ENCODE data around the gene FBXO10. TPM values are rescaled to one million over a fixed set of nuclear protein-coding genes. Genes with fewer than 3 reads are reported as not detected.

The FBXO10 gene, protein sequence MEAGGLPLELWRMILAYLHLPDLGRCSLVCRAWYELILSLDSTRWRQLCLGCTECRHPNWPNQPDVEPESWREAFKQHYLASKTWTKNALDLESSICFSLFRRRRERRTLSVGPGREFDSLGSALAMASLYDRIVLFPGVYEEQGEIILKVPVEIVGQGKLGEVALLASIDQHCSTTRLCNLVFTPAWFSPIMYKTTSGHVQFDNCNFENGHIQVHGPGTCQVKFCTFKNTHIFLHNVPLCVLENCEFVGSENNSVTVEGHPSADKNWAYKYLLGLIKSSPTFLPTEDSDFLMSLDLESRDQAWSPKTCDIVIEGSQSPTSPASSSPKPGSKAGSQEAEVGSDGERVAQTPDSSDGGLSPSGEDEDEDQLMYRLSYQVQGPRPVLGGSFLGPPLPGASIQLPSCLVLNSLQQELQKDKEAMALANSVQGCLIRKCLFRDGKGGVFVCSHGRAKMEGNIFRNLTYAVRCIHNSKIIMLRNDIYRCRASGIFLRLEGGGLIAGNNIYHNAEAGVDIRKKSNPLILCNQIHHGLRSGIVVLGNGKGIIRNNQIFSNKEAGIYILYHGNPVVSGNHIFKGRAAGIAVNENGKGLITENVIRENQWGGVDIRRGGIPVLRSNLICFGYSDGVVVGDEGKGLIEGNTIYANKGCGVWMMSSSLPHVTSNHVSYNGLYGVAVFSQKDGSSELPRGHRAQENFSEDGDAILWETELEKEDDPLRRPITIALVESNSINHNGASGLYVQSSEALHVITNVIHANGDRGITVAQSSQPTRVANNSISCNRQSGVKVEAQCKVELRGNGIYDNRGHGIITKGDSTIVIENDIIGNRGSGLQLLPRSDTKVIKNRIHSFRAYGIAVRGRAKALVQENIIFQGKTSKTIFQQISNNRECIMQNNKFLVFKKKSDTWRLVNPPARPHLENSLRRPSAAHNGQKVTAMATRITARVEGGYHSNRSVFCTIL
- total RNA-seq: 1 to 10 TPM; 1.9 TPM

DNA sequence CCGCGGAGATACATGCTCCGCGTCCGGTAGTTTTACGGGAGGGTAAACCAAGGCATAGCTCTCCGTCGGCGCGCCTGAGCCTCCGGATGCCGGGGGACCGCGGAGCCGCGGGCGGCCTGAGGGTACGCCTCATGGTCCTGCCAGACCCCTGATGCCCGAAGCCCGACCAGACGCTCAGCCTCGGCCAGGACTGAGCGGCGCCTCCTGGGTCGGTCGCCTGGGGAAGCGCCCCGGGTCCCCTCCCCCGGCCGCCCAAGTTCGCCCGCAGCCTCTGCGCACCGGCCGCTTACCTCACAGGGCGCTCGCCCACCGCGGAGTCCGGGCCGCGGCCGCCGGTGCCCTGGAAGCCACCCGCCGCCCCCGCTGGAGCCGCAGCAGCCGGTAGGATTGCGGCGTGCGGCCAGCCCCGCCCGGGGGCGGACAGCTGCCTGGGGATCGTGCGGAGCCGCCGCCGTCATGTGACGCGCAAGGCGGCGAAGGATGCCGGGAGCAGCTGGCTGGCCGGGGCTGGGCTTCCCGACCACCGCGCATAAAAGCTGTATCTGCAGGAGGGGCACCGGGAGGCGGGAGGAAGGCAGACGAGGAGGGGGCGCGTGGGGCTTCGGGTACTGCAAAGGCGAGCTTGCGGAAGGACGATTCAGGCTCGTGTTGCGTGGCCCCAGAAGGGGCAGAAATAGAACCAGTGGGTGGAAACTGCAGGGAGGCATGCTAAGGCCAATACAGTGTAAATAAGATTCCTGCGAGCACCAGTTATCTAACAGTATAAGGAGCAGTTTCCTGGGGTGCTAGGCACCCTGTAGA, at the start of gene FBXO10:
FBXO10 (minus strand) TSS at position 460 of the 801 bp plus-strand sequence. CDS start 34,612 bp downstream, outside the sequence.
- no peaks in the 10 kb centered on the region for H3K9me3 Mint-ChIP-seq
- H3K4me1 Mint-ChIP-seq: peaks cover 18% of the 10 kb centered on the region
- no peaks in the 10 kb centered on the region for H3K27me3 Mint-ChIP-seq
- H3K27ac Mint-ChIP-seq: peak within 1 kb of the TSS; percentile 60
- H3K4me3 Mint-ChIP-seq: peak within 1 kb of the TSS; percentile 81
- H3K36me3 Mint-ChIP-seq: peaks cover 25% of the 10 kb centered on the region
- DNase-seq: peak; percentile 66

DNA sequence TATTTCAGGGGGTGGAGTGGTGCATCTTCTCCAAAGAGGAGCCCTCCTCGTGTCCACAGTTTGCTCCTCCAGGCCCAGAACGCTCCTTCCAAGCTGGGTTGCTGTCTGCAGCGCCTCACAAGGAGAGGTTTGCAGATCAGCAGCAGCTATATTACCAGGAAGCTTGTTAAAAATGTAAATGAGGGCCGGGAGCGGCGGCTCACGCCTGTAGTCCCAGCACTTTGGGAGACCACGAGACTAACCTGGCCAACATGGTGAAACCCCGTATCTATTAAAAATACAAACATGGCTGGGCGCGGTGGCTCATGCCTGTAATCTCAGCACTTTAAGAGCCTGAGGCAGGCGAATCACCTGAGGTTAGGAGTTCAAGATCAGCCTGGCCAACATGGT, 49.6 kb upstream of the FBXO10 start:
- H3K4me1 Mint-ChIP-seq: no peaks in the 10 kb centered on the region
- H3K27me3 Mint-ChIP-seq: no peaks in the 10 kb centered on the region
- no peak for DNase-seq
- no peaks in the 10 kb centered on the region for H3K36me3 Mint-ChIP-seq
- no peak overlapping the region for H3K27ac Mint-ChIP-seq
- no peaks in the 10 kb centered on the region for H3K9me3 Mint-ChIP-seq
- no peak overlapping the region for H3K4me3 Mint-ChIP-seq

DNA sequence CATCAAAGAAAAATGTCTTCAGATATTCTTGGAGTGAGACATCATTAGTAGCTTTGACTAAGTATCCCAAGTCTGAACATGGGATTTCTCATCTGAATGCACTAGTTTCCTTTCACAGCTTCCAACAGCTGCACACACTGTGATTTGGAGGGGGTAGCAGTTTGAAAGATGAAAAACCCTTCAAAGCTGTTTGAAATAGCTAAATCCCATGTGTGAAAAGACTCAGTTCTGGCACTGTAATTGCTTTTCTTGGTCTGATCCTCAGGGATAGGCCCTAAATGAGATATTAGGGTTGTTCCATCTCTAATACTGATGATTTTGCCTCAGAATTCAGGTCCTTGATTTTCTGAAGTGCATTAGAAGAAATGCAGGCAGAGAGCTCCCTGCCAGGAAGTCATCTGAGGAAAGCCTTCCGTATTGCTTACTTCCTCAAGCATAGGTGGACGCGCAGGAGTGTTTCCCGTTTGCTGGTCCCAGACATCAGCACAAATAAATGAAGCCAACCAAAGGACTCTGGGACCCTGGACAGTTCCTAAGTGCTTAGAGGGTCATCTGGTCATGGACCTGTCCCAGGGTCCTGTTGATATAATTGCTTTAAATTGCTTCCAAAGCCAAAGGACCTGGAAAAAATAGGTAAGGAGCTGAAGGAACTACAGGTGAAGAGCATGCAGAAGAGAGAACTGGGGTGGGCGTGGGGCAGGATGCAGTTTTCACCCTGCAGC, 49.0 kb upstream of the FBXO10 start:
- Mint-ChIP-seq H3K4me1 (no peaks in the 10 kb centered on the region), H3K27ac (no peak overlapping the region), H3K36me3 (no peaks in the 10 kb centered on the region), H3K27me3 (no peaks in the 10 kb centered on the region), H3K4me3 (no peak overlapping the region), H3K9me3 (no peaks in the 10 kb centered on the region)
- DNase-seq: no peak

DNA sequence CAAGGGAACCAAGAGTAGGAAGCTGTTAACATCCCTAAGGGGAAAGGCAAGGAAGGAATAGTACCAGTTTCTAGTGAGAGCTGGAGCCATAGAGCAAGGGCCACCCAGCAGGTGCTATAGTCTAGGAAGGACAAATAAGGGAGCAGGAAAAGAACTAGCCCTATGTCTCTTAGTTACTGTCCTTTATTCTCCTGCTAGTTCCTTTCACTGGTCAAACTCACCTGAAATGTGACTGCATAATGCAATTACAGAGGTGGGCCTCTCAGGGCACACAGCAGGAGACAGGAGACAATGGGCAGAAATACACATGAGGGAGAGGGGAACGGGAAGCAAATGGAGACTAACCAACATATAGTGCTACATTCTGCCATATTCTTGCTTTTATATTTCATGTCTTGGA, 47.9 kb upstream of the FBXO10 start:
- H3K36me3 Mint-ChIP-seq: no peaks in the 10 kb centered on the region
- H3K27ac Mint-ChIP-seq: no peak overlapping the region
- DNase-seq: no peak
- no peaks in the 10 kb centered on the region for H3K27me3 Mint-ChIP-seq
- no peak overlapping the region for H3K4me3 Mint-ChIP-seq
- no peaks in the 10 kb centered on the region for H3K9me3 Mint-ChIP-seq
- no peaks in the 10 kb centered on the region for H3K4me1 Mint-ChIP-seq

DNA sequence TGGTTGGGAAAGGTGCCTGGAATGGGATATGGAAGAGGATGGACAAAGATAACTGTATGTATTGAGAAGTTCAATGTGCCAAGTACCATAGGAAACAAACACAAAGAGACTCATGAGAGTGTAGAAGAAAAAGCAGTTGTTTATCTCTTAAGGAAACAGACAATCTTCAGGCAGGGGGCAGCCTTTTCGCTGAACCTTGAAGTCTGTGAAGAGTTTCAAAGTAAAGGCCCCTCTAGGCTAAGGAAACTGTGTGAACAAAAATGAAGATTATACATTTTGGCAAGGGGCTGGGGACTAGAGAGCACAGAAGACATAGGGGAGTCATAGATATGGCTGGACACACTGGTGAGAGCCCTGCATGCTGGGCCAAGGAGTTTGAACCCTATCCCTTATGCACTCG, 47.1 kb upstream of the FBXO10 start:
- DNase-seq: no peak
- Mint-ChIP-seq H3K27me3 (no peaks in the 10 kb centered on the region), H3K9me3 (no peaks in the 10 kb centered on the region), H3K27ac (no peak overlapping the region), H3K36me3 (no peaks in the 10 kb centered on the region), H3K4me3 (no peak overlapping the region), H3K4me1 (no peaks in the 10 kb centered on the region)

DNA sequence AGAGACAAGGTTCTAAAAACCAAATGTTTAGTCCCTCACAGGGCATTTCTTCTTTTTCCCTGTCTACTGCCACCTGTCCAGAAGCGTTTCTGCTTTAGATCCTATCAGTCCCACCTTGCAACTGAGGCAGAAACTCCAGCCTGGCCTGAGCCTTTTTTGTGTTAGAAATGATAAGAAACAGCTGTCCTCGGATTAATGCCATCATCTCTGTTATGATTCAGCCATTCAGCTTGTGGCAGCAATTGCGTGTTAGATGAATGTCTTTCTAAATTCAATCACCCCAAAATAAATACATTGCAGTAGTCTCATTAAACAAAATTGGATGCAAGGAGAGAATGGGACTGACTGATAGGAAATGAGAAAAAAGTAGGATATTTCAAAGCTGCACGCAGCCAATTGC, 46.3 kb upstream of the FBXO10 start:
- no peaks in the 10 kb centered on the region for H3K36me3 Mint-ChIP-seq
- DNase-seq: no peak
- H3K27ac Mint-ChIP-seq: no peak overlapping the region
- H3K4me3 Mint-ChIP-seq: no peak overlapping the region
- H3K9me3 Mint-ChIP-seq: no peaks in the 10 kb centered on the region
- H3K27me3 Mint-ChIP-seq: no peaks in the 10 kb centered on the region
- no peaks in the 10 kb centered on the region for H3K4me1 Mint-ChIP-seq

DNA sequence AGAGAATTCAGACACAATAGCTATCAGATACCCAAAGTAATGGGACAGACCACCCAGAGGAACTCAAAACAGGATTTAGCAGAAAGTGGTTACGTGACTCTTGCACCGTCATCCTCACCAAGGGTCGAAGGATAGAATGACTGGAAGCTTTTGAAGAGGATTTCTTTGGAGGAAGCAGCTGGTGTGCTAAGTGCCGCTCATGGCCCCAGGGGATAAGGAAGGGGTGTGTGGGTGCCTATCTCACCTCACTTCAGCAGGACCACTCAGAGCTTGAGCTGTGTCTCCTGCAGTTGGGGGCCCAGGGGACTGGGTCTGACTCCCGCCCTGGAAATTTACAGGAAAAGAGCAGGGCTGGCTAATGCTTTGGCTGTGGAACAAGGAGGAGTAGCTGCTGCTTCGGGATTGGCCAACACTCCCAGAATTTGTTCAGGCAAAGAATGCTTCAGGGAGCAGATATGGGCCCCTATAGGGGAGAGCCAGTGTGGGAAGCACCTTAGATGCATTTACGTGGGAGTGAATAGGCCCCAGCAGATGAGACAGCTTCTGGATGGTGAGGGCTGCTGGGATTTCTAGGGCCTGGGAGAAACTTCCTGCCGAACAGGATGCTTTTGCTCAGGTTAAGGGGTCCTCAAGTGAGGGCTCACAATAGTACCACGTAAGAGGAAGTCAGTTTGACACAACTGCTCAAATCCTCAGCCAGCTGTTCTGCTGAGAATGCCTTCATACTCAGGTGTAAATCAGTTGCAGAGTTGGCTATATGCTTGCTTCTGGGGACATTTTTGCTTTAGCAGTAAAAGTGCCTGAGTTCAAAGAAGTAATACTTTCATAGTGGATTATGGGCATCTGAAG, 45.3 kb upstream of the FBXO10 start:
- Mint-ChIP-seq H3K36me3 (no peaks in the 10 kb centered on the region), H3K4me3 (no peak overlapping the region), H3K4me1 (no peaks in the 10 kb centered on the region), H3K27ac (no peak overlapping the region), H3K9me3 (no peaks in the 10 kb centered on the region), H3K27me3 (no peaks in the 10 kb centered on the region)
- no peak for DNase-seq

DNA sequence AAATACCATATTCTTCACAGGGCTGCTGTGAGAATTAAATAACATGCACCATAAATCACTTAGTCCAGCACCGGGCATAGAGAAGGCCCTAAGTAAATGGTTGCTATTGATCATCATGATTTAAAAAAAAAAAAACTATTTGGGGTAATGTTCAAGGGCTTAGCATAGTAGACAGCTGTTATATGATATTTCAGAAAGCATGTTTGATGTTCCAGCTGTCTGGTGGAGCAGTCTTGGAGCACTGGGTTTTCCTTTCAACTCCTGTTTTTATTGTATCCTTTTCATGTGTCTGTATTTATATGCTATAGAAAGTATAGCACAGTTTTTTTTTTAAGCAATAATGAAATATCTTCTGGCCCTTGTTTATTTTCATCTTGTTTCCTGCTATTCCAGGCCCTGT, 44.2 kb upstream of the FBXO10 start:
- Mint-ChIP-seq H3K9me3 (no peaks in the 10 kb centered on the region), H3K4me3 (no peak overlapping the region), H3K36me3 (no peaks in the 10 kb centered on the region), H3K27me3 (no peaks in the 10 kb centered on the region), H3K4me1 (no peaks in the 10 kb centered on the region), H3K27ac (no peak overlapping the region)
- no peak for DNase-seq

DNA sequence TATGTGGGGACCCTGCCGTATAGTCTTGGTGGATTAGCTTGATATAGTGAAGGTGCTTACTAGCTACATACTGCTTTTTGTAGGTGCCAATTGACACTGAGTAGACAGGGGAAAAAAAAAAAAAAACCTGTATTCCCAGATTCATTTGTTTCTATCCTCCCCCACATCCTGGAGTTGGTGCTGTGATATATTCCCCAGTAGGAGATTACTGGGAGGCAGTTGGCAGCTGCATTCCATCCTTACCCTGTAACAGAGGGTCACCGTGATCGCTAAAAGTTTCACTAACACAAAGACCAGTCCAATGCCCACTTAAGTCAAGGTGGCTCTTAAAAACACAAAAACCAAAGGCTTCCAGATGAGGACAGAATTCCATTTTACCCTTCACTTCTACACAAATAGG, 43.6 kb upstream of the FBXO10 start:
- no peaks in the 10 kb centered on the region for H3K27me3 Mint-ChIP-seq
- no peak for DNase-seq
- H3K36me3 Mint-ChIP-seq: no peaks in the 10 kb centered on the region
- H3K27ac Mint-ChIP-seq: no peak overlapping the region
- no peaks in the 10 kb centered on the region for H3K9me3 Mint-ChIP-seq
- H3K4me3 Mint-ChIP-seq: no peak overlapping the region
- H3K4me1 Mint-ChIP-seq: no peaks in the 10 kb centered on the region

DNA sequence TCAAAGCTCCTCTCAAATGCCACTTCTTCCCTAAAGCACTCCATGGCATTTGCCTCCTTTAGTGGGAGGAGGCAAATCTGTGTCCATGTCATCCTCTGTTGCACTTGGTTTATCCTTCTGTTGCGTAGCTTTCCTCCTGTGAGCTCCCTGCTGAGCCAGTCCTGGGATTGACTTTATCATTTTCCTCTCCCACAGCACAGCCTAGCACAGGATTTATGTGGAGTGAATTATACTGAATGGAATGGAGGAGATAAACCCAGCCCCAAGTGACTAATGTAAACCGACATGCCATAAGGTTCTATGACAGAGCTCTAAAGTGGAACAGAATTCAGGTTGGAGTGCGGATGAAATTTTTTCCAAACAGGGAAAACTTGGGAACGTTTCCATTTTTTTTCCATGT, 42.6 kb upstream of the FBXO10 start:
- H3K27ac Mint-ChIP-seq: no peak overlapping the region
- no peak for DNase-seq
- no peaks in the 10 kb centered on the region for H3K27me3 Mint-ChIP-seq
- H3K36me3 Mint-ChIP-seq: no peaks in the 10 kb centered on the region
- no peak overlapping the region for H3K4me3 Mint-ChIP-seq
- H3K4me1 Mint-ChIP-seq: no peaks in the 10 kb centered on the region
- no peaks in the 10 kb centered on the region for H3K9me3 Mint-ChIP-seq

DNA sequence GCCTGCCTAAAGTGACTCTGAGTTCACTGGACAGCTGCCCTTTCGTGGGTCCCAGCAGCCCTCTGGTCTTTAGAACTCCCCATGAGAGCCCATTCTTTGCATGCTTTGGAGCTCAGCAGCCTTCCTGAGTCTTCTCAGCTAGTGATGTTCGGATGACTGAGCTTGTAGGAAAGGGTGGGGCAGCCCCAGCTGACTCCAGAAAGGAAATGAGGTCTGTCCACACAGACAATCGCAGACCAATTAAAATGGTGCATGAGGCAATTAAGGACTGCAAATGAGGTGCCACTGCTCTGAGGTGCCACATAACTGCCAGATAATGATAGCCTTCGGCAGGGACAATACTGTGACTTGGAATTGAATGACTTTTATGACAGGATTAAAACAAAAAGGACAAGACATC, 41.7 kb upstream of the FBXO10 start:
- no peaks in the 10 kb centered on the region for H3K4me1 Mint-ChIP-seq
- no peak overlapping the region for H3K27ac Mint-ChIP-seq
- H3K27me3 Mint-ChIP-seq: no peaks in the 10 kb centered on the region
- no peaks in the 10 kb centered on the region for H3K36me3 Mint-ChIP-seq
- H3K9me3 Mint-ChIP-seq: no peaks in the 10 kb centered on the region
- no peak for DNase-seq
- no peak overlapping the region for H3K4me3 Mint-ChIP-seq

DNA sequence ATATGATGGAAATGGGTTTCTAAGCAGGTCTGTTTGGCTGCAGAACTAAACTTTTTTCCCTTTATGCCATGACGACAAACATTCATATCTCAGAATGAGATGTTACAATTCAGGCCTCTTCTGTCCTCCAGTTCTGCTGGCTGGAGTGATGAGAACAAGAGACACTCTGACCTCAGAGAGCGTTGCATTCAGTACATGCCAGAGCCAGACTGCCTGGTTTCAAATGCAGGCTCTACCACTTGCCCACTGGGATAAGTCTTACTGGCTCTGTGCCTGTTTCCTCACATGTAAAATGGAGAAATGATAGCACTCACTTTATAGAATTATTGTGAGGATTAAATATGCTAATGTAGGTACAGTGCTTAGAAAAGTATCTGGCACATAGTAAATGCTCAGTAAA, 41.0 kb upstream of the FBXO10 start:
- Mint-ChIP-seq H3K9me3 (no peaks in the 10 kb centered on the region), H3K27me3 (no peaks in the 10 kb centered on the region), H3K27ac (no peak overlapping the region), H3K4me1 (no peaks in the 10 kb centered on the region), H3K36me3 (no peaks in the 10 kb centered on the region), H3K4me3 (no peak overlapping the region)
- DNase-seq: no peak

DNA sequence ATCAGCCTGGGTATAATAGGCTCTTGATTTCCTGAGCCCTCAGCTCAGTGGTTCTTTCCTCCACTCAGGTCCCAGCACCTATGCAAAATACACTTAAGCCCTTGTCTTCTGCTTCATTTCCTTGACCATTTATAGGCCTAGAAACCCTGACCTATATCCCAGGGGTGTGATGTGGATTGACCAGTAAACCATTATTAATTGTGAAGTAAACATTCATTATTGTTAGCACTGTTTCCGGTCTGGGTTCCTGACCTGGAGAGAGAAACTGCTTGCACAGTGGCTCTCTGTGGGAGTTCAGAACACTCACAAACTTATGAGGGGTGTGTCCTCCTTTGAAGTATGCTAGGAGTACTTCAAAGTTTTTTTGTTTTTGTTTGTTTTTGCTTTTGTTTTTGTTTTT, 35.8 kb upstream of the FBXO10 start:
- Mint-ChIP-seq H3K27ac (no peak overlapping the region), H3K36me3 (no peaks in the 10 kb centered on the region), H3K27me3 (no peaks in the 10 kb centered on the region), H3K9me3 (no peaks in the 10 kb centered on the region), H3K4me3 (no peak overlapping the region), H3K4me1 (no peaks in the 10 kb centered on the region)
- DNase-seq: no peak

DNA sequence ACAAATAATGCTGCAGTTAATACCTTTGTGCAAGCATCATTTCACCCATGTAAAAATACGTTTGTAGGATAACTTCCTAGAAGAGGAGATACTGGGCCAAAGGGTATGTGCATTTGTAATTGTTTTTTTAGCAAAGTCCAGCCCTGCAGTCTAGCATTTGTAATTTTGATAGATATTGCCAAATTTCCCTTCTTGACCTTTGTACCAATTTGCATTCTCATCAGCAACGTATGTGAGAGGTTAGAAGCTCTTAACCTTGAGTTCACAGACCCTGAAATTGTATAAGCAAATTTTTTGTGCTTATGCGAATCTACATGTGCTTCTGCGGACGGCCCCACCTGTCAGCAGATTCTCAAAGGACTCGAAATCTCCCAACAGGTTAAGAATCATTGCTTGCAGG, 34.8 kb upstream of the FBXO10 start:
- no peak overlapping the region for H3K27ac Mint-ChIP-seq
- DNase-seq: no peak
- no peaks in the 10 kb centered on the region for H3K36me3 Mint-ChIP-seq
- H3K4me1 Mint-ChIP-seq: no peaks in the 10 kb centered on the region
- H3K4me3 Mint-ChIP-seq: no peak overlapping the region
- no peaks in the 10 kb centered on the region for H3K27me3 Mint-ChIP-seq
- no peaks in the 10 kb centered on the region for H3K9me3 Mint-ChIP-seq
